ENCODE data around the gene CREBBP.

DNA sequence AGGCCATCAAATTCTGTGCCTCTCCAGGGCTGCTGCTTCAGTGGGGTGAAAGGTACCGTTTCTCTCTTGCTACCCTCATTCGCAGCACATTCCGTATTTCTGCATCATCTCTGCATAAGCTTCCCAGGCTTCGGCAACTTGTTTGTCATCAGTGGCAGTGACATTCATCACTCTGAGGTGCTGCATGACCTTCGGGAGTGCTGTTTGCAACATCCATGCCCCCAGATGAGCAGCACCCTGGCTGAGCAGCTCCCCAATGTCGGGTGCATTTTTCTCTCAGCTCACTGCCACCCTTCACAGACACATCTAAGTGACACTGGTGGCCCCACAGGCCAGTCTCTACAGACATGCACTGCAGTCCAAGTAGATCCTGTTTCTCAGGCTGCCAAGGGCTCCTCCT lies 3.8 kb downstream of the CREBBP start:
- TF ChIP-seq, protein P1, sequence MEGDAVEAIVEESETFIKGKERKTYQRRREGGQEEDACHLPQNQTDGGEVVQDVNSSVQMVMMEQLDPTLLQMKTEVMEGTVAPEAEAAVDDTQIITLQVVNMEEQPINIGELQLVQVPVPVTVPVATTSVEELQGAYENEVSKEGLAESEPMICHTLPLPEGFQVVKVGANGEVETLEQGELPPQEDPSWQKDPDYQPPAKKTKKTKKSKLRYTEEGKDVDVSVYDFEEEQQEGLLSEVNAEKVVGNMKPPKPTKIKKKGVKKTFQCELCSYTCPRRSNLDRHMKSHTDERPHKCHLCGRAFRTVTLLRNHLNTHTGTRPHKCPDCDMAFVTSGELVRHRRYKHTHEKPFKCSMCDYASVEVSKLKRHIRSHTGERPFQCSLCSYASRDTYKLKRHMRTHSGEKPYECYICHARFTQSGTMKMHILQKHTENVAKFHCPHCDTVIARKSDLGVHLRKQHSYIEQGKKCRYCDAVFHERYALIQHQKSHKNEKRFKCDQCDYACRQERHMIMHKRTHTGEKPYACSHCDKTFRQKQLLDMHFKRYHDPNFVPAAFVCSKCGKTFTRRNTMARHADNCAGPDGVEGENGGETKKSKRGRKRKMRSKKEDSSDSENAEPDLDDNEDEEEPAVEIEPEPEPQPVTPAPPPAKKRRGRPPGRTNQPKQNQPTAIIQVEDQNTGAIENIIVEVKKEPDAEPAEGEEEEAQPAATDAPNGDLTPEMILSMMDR (IDR thresholded peaks at IDR 0.05; ENCODE audit: insufficient read depth, low read depth, low read length) = no peak
- TF ChIP-seq EZH2 (IDR thresholded peaks at IDR 0.05; ENCODE audit: insufficient read depth, low read length) = no peak

Data from astrocyte (in vitro differentiated cells and primary cell).